Measurements from ENCODE around the gene JMJD8.
A peak's percentile ranks its signal among the peaks of the same experiment; 100 is the strongest.
"Not testable (repeated sequence)": the region's sequence is repeated elsewhere in the genome, so short reads cannot be mapped to it uniquely, and the experiment has no call there.

JMJD8 gene

DNA sequence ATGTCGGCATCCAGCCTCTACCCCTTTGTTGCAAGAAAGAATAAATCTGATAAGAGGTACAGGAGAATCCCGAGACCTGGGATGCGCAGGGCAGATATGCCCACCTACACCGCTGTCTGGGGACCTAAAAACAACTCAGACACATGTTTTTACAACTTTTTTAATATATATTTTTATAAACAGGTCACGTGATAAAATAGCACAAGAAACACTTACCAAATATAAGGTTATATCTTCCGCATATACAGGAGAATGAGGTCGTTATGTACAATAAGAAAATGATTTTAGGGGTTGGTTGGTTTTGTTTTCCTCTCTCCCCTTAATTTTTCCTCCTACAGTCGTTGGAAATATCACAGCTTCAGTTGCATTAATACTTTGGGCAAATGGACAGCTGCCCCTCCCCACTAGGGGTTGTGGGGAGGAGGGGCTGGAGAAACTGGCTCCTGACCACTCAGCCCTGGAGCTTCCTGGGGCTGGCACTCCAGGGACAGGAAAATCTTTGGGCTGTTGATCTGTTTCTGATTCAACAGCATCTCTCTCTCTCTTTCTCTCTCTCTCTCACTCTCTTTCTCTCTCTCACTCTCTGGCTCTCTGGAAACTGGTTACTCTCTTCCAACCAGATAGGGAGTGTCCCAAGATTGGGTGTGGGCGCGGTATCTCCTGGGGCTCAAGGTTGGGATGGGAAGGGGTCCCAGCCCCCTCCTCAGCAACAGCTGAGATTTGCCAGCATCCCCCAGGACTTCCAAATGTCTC, 8.4 kb upstream of the JMJD8 start:
- DNase-seq (ENCODE audit: low read depth in 2 of 2): no peak

DNA sequence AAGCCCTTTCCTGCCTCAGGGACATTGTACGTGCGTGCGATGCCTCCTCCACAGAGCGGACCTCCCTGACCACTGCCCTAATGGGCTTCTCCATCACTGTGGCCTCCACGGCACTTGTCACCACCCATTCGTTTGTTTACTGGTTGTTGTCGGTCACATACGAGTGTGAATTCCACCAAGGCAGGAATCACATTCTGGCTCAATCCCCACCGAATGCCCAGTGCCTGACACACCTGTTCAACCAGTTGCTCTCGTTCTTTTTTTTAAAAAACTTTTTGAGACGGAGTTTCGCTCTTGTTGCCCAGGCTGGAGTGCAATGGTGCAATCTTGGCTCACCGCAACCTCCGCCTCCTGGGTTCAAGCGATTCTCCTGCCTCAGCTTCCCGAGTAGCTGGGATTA, 7.1 kb upstream of the JMJD8 start:
- DNase-seq (ENCODE audit: low read depth in 2 of 2): not testable (repeated sequence)

DNA sequence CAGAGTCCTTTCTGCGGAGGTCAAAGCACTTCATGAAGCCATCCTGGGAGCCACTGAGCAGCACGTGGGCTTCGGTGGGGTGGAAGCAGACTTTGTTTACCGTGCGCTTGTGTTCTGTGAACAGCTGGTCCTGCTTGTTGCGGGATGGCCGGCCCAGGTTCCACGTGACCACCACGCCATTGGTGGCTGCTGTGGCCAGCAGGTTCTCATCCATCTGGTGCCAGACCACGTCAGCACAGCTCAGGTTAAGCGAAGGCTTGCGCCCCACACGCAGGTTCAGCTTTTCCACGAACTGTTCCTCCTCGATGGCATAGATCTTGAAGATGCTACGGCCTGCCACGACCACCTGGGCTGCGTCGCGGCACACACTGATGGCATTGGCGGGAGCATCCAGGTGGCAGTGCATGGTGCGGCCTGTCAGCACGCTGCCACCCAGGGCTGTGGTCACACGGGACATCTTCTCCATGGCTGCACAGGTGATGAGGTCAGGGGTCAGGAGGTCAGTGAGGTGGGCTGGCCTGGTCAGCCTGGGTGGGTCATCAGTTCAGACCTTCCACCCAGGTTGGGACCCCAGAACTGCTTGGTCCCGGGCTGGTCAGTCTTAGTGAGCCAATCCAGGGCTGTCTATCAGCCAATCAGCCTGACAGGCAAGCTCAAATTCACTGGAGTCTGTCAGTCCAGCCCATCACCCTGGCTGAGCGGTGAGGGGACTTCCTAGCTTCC, 5.2 kb upstream of the JMJD8 start:
- no peak for DNase-seq (ENCODE audit: low read depth in 2 of 2)

DNA sequence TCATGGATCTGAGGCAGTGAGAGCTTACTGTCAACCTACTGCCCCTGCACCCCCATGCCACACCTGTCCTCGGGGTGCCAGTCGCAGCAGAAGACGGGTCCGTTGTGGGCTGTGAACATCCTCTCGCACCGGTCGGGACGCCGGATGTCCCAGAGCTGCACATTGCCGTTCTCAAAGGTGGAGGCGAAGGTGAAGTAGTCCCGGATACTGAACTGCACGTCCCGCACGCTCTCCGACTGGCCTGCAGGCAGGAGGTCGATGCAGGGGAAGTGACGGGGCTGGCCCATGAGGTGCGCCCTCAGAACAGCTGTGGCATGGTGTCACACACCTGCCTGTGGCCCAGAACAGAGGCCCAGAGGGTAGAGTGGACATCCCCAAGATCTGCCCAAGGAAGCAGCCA, 3.4 kb upstream of the JMJD8 start:
- DNase-seq (ENCODE audit: low read depth in 2 of 2): no peak

DNA sequence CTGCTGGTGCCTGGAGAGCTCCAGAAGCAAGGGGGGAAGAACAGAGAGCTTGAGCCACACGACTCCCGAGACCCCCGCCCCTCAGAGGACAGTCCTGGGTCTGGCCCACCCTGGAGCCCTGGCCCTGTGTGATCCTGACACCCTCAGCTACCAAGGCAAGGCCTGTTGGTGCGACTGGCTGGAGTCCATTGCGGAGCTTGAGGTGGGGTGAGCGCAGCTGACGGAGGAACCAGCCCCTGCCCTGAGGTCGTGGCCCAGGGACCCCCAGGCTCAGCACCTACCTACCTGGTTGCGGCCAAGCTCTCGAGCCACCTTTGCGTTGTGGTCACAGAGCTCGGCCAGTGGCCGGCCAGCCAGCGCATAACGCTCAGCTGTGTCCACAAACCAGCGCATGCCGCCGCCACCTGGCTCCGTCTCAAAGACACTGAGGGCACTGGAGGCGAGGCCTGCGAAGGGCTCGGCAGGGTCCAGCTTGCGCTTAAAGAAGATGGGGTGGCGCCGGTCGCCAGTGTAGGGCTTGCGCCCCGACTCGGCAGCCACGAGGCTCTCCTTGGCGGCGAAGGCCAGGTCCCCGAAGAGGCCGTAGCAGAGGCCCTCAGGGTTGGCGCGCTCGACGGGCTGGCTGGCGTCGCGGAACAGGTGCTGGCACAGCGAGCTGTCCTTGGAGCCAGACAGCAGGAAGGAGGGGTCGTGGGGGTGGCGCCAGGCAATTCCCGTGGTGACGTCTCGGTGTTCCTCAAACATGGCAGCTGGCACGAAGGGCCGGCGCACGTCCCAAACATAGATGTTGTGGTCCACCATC, 2.5 kb upstream of the JMJD8 start:
- DNase-seq (ENCODE audit: low read depth in 2 of 2): no peak

DNA sequence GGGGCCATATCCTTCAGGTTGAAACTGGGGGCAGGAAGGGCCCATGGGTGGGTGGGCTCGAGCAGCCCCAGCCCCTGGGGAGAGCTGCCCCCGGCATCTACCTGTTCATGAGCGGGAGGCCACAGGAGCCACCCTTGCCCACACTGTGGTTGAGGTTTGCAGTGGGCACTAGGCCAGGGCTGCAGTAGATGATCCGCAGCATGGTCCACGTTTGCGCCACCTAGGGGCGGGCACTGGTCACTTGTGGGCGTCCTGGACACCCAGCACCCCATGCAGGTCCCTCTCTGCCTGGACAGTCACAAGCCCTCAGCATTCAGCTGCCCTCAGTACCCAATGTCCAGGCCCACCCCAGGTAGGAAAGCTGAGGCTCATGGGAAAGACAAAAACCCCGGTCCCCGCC, 1.8 kb upstream of the JMJD8 start:
- no peak for DNase-seq (ENCODE audit: low read depth in 2 of 2)

DNA sequence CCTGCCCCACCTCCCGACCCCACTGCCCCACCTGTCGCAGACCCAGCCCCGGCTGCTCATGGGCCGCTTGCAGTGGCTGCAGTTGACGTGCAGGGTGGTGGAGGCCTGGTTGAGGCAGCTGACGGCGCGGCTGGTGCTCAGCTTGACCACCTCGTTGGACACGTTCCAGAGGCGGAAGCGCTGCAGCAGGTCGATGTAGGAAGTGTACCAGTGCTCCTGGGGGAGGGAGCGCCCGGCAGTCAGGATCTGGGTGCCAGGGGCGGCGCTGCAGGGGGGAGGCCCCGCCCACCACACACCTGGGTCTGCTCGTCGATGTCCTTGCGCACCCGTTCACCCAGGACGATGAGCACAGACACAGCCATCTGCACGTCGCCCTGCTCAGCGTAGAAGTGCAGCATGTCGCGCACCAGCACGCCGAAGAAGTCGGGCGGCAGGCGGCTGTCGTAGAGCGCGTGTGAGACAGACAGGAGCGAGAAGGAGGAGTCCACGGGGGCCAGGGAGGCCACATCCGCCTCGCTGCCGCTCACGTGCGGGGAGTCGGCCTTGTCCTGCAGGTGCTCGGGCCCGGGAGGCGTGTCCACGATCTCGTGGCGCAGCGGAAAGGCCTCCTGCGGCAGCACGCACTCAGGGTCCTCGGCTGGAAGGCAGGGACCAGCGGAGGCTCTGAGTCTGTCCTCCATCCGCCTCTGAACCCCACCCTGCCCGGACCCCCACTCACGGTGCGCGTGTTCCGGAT, 995 bp upstream of the JMJD8 start:
- DNase-seq (ENCODE audit: low read depth in 2 of 2): no peak

DNA sequence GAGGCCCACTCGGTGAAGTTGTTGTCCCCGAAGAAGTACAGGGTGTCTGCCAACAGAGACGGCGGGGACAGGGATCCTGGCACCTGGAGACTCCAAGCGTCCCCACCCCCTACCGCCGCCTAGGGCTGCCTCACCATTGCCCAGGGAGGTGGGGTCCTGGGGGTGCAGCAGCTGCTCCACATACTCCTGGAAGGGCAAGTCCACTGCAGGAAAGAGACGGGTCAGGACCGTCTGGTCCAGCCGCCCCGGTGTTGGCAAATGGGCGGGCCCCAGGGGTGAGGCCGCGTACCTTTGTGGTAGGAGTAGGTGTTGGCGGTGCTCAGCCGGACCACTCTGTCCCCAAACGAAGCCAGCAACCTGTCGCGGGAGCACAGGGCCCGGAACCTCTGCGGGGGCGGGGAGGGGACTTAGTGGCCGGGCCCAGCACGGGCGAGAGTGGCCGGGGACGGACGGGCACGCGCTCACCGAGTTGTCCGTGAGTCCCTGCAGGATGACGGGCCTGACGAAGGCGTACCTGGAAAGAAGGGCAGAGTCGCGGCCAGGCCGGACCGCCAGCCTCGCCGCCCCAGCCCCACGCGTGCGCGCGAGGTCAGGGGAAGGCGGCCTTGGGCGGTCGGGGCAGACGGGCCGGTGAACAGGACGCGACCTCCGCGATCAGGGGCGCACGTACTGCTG, 601 bp downstream of the JMJD8 start:
- DNase-seq (ENCODE audit: low read depth in 2 of 2): no peak

DNA sequence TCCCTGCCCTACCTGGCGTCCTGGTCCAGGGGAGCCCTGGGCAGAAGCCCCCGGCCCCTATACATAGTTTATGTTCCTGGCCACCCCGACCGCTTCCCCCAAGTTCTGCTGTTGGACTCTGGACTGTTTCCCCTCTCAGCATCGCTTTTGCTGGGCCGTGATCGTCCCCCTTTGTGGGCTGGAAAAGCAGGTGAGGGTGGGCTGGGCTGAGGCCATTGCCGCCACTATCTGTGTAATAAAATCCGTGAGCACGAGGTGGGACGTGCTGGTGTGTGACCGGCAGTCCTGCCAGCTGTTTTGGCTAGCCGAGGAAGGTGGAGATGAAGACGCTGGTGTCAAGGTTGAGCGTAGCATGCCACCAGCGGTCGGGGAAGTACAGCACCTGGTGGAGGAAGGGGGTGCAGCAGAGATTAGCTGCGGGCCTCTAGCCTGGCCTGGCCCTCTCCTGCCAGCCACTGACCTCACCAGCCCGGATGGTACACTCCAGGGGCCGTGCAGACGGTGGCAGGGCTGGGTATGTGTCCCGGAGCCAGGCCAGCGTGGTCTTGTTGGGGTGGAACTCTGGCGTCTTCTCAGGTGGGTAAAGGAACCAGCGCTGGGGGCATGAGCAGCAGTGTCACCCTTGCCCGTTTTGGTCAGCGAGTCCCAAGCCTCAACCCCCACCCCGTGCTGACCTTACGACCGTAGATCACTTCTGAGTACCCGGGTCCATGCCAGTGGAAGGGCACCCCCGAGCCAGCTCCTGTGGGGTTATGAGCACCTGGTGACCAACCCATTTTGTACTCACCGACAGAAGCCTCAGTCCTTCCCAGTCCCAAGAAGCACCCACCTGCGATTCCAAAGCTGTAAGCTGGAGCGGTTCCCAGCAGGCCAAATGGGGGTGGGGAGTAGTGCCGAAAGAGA, 1.4 kb downstream of the JMJD8 start:
- DNase-seq (ENCODE audit: low read depth in 2 of 2): no peak

DNA sequence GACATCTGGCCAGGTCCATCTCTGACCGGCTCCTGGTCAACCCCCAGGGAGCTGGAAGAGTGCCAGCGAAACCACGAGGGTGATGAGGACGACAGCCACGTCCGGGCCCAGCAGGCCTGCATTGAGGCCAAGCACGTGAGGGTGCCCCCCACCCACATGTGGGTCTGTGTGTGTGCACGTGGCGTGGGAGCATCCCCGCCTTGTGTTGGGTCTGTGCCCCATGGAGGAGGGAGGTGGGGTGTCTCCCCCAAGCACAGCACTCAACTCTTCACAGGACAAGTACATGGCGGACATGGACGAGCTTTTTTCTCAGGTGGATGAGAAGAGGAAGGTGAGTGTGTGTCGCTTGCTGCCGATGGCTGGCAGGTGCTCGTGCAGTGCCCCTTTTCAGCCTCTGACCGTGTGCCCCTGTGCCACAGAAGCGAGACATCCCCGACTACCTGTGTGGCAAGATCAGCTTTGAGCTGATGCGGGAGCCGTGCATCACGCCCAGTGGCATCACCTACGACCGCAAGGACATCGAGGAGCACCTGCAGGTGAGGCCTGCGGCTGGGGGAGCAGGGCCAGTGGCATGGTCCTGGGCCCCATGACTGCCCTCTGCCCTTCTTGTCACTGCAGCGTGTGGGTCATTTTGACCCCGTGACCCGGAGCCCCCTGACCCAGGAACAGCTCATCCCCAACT, 2.2 kb downstream of the JMJD8 start:
- DNase-seq (ENCODE audit: low read depth in 2 of 2): no peak

DNA sequence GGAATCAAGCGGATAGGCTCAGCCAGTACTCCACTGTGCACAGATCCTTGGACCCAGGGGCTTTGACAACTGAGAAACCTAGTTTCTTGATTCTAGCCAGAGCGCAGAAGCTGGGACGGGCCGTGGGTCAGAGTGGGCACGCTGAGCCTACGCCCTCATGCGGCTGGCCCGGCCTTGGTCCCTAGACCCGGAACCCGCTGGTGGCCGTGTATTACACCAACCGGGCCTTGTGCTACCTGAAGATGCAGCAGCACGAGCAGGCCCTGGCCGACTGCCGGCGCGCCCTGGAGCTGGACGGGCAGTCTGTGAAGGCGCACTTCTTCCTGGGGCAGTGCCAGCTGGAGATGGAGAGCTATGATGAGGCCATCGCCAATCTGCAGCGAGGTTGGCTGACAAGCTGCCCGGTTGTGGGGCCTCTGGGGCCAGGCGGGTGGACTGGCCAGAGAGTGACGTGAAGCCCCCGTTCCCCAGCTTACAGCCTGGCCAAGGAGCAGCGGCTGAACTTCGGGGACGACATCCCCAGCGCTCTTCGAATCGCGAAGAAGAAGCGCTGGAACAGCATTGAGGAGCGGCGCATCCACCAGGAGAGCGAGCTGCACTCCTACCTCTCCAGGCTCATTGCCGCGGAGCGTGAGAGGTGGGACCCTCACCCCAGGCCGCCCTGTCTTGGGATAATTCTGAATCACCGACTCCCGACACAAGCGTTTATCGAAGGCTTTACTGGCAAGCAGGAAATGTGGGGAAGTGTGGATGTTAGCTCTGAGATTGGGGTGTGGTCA, 3.0 kb downstream of the JMJD8 start:
- DNase-seq (ENCODE audit: low read depth in 2 of 2): no peak

DNA sequence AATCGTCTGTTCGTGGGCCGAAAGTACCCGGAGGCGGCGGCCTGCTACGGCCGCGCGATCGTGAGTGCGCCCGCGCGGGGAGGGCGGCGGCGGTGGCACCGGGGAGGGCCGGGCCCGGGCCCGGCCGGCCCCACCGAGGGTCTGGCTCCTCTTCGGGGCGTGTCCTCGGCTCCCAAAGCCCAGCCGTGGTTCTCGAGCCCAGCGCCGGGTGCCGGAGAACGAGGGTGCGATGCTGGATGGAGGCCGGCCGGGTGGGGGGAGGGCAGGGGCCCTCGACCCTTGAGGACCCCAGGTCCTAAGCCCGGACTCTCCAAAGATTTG, 3.5 kb downstream of the JMJD8 start:
- no peak for DNase-seq (ENCODE audit: low read depth in 2 of 2)

DNA sequence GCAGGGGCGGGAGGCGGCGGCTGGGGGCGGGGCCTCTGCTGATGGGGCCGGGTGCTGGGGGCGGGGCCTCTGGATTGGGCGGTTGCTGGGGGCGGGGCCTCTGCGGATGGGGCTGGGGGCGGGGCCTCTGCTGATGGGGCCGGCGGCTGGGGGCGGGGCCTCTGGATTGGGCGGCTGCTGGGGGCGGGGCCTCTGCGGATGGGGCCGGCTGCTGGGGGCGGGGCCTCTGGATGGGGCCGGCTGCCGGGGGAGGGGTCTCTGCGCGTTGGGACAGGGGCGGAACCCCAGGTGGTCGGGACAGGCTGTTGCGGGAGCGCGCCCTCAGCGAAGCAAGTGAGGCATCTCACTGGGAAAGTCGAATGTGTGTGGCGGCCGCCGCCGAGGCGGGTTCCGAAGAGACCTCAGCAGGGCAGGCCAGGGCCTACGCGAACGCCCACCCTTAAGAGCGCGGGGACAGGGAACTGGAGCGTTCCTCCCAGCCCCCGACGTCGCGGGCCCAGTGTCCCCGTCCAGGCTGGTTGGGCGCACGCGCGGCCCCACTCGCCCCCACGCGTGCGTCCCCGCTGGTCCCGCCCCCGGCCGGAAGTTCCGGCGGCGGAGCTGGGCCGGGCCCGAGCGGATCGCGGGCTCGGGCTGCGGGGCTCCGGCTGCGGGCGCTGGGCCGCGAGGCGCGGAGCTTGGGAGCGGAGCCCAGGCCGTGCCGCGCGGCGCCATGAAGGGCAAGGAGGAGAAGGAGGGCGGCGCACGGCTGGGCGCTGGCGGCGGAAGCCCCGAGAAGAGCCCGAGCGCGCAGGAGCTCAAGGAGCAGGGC, 4.1 kb downstream of the JMJD8 start, which contains the start of gene STUB1:
TSS of gene STUB1 (plus strand) at position 597 of the 811 bp plus-strand sequence. CDS start at position 713, 116 bp downstream.
- DNase-seq (ENCODE audit: low read depth in 2 of 2): peak; percentile 89 to 91

DNA sequence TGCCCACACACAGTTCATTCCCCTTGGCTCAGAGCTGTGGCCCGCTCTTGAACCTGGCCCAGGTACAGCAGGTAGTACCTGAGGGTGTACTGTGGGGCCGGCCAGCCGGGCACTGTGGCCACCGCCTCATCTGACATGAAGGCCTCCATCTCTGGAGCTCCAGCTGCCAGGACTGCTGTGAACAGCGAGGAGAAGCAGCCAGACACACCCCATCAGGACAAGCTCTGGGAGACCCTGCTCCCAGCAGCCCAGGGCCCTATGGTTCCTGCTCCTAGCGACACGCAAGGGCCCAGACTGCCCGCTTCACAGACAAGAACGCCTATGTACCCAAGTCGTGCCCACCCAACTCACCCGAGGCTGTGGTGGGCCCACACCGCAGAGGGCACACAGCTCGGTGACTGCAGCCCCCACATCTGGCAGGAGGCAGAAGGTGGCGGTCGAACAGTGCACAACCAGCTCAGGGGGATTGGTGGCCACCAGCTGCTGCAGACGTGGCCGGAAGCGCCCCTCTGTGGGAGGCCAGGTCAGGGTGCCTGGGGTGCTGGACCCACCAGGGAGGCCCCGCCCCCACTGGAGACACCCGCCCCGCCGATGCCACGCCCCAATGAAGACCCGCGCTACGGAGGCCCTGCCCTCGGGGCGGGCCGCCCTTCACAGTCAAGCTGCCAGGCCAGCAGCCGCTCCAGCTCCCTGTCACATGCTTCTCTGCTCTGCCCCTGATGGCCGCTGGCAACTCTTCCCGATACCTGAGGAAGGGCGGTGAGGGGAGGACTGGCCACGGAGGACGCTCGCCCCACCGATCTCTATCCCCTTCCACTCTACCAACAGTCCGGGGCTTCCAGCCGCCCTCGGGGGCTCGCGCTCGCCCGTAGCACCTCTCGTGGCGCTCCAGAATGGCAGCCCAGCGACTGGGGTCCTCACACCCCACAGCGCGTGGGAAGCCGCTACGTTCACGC, 5.0 kb downstream of the JMJD8 start:
- peak in 1 of 2 donors; percentile 49 for DNase-seq (ENCODE audit: low read depth in 2 of 2)

DNA sequence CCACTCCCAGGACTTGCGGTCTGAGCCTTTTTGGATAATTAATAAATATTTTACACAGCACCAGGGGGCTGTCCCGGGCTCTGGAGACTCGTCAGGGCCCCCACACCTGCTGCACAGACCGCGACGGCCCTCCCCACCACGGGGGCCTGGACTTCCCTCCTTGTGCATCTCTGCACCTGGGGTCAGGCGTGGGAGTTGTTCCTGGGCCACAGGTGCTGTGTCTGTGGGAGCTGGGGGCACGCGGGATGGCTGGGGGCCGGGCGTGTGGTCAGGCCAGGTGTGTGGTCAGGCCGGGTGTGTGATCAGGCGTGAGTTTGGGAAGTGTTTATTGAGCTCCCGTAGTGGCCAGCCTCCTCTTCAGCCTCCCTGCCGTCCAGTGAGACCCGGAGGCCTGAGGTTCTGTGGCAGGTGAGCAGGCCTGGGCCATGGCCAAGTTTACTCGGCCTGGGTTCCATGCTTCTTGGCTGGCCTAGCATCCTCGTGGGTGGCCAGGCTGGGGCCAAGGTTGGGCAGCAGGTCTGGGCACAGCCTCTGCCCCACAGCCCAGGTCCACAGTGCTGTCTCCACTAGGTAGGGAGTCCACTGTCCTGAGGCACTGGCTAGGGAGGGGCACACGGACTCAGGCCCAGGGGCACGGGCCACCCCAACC, 5.8 kb downstream of the JMJD8 start:
- no peak for DNase-seq (ENCODE audit: low read depth in 2 of 2)

All from stimulated activated CD4-positive, alpha-beta T cell treated with anti-CD3 and anti-CD28 coated beads, Interleukin-1b, Interleukin-23, amount 100 ng/mL, for 4 hours (primary cell).